ACHN (cell line): ENCODE measurements around the gene HERC5.

ENCODE experiments used
- DNase-seq: peaks from one replicate; pipeline ENCODE4 v3.0.0-alpha.2; 2015
- in situ Hi-C: cut with HindIII; loops from 2 replicates; pipeline ENCODE4 v1.10.0; 2017; ENCODE audit warnings: low sequenced_read_pairs, low pct_ligation_motif_present, low pct_unique_long_range_greater_than_20kb

The HERC5 gene

GRCh38 chr4:88511236-88511635 is 54.3 kb downstream of the HERC5 start:
- in situ Hi-C loops = loop anchor here (25.0 kb wide), 1 partner anchor 274 kb away; no protein-coding TSS in a partner anchor

GRCh38 chr4:88514557-88515511 is 57.9 kb downstream of the HERC5 start:
- DNase-seq = no peak
- in situ Hi-C loops = loop anchor here (25.0 kb wide), 1 partner anchor 278 kb away; no protein-coding TSS in a partner anchor

More at GRCh38 chr4:88511236-88511635, 54.3 kb downstream of the HERC5 start:
- DNase-seq = no peak

GRCh38 chr4:88516746-88517145 is 59.8 kb downstream of the HERC5 start:
- DNase-seq = no peak
- in situ Hi-C loops = loop anchor here (25.0 kb wide), 1 partner anchor 279 kb away; no protein-coding TSS in a partner anchor

- in situ Hi-C loops = loop anchor here (25.0 kb wide), 1 partner anchor 281 kb away; no protein-coding TSS in a partner anchor
These were observed 60.9 kb downstream of the HERC5 start for GRCh38 chr4:88517825-88518224.

GRCh38 chr4:88518911-88519310 is 62.0 kb downstream of the HERC5 start:
- in situ Hi-C loops = loop anchor here (25.0 kb wide), 1 partner anchor 282 kb away; no protein-coding TSS in a partner anchor
- DNase-seq = no peak

More at GRCh38 chr4:88517825-88518224, 60.9 kb downstream of the HERC5 start:
- DNase-seq = no peak

GRCh38 chr4:88522702-88523324 is 65.9 kb downstream of the HERC5 start:
- DNase-seq = peak; percentile 24
- in situ Hi-C loops = loop anchor here (25.0 kb wide), 1 partner anchor 286 kb away; no protein-coding TSS in a partner anchor

GRCh38 chr4:88523325-88524129 is 66.6 kb downstream of the HERC5 start, which contains the start of gene PYURF:
PYURF (minus strand) TSS chr4:88523776; CDS start chr4:88523700, 76 bp downstream.
- peak; percentile 91 for DNase-seq
- in situ Hi-C loops = loop anchor here (25.0 kb wide), 1 partner anchor 286 kb away; no protein-coding TSS in a partner anchor

- DNase-seq = no peak
- in situ Hi-C loops = loop anchor here (25.0 kb wide), 1 partner anchor 287 kb away; no protein-coding TSS in a partner anchor
These were observed 67.3 kb downstream of the HERC5 start for GRCh38 chr4:88524171-88524570.

GRCh38 chr4:88526221-88526815 is 69.4 kb downstream of the HERC5 start:
- in situ Hi-C loops = no loop called here
- peak; percentile 18 for DNase-seq

GRCh38 chr4:88527787-88528186 is 70.9 kb downstream of the HERC5 start:
- in situ Hi-C loops = no loop called here
- no peak for DNase-seq

- in situ Hi-C loops = no loop called here
These were observed 71.9 kb downstream of the HERC5 start for GRCh38 chr4:88528861-88529260.

GRCh38 chr4:88531549-88531948 is 74.6 kb downstream of the HERC5 start:
- in situ Hi-C loops = no loop called here
- DNase-seq = no peak

More at GRCh38 chr4:88528861-88529260, 71.9 kb downstream of the HERC5 start:
- DNase-seq = no peak

GRCh38 chr4:88533088-88533790 is 76.3 kb downstream of the HERC5 start:
- no peak for DNase-seq
- in situ Hi-C loops = no loop called here

- no peak for DNase-seq
- in situ Hi-C loops = no loop called here
These were observed 77.2 kb downstream of the HERC5 start for GRCh38 chr4:88533937-88534750.

- in situ Hi-C loops = no loop called here
- no peak for DNase-seq
These were observed 78.3 kb downstream of the HERC5 start for GRCh38 chr4:88535090-88535755.

- in situ Hi-C loops = no loop called here
- DNase-seq = no peak
These were observed 80.8 kb downstream of the HERC5 start for GRCh38 chr4:88537709-88538108.
